HEK293T (cell line): Measurements from ENCODE around the gene PAPSS1.

Source experiments
- BHLHE40 ChIP-seq: fragments of 450-650 bp; IDR thresholded peaks from 2 replicates; pipeline ENCODE4 v1.6.1; 2016; ENCODE audit warnings: mild to moderate bottlenecking, moderate library complexity, borderline replicate concordance
- ELF4 ChIP-seq: fragments of 450-650 bp; IDR thresholded peaks from 2 replicates; pipeline ENCODE4 v1.6.1; 2017; ENCODE audit warnings: antibody characterized with exemption
- FOXA1 ChIP-seq: fragments of 450-650 bp; IDR thresholded peaks from 2 replicates; pipeline ENCODE4 v1.6.1; 2016; ENCODE audit warnings: mild to moderate bottlenecking
- FOXK2 ChIP-seq: fragments of 450-650 bp; IDR thresholded peaks from 2 replicates; pipeline ENCODE4 v1.6.1; 2016; ENCODE audit warnings: mild to moderate bottlenecking
- FOXM1 ChIP-seq: fragments of 450-650 bp; IDR thresholded peaks from 2 replicates; pipeline ENCODE4 v1.6.1; 2017; ENCODE audit warnings: mild to moderate bottlenecking, borderline replicate concordance
- HDGF ChIP-seq: fragments of 450-650 bp; IDR thresholded peaks from 2 replicates; pipeline ENCODE4 v1.6.1; 2017; ENCODE audit warnings: antibody characterized with exemption, borderline replicate concordance
- L3MBTL2 ChIP-seq: fragments of 450-650 bp; conservative IDR thresholded peaks from 2 replicates; pipeline ENCODE4 v1.6.1; 2016; ENCODE audit warnings: mild to moderate bottlenecking
- NFRKB ChIP-seq: fragments of 450-650 bp; IDR thresholded peaks from 2 replicates; pipeline ENCODE4 v1.6.1; 2016; ENCODE audit warnings: mild to moderate bottlenecking, moderate library complexity
- SP1 ChIP-seq: fragments of 450-650 bp; IDR thresholded peaks from 2 replicates; pipeline ENCODE4 v1.6.1; 2017
- SUZ12 ChIP-seq: fragments of 450-650 bp; IDR thresholded peaks from 2 replicates; pipeline ENCODE4 v1.6.1; 2016; ENCODE audit warnings: mild to moderate bottlenecking
- TARDBP ChIP-seq: fragments of 450-650 bp; IDR thresholded peaks from 2 replicates; pipeline ENCODE4 v1.6.1; 2016
- ZNF384 ChIP-seq: fragments of 450-650 bp; IDR thresholded peaks from 2 replicates; pipeline ENCODE4 v1.6.1; 2016
- TF ChIP-seq, protein P1 (sequence below): fragments of 450-650 bp; IDR thresholded peaks from 2 replicates; pipeline ENCODE4 v1.6.1; 2016

DNA sequence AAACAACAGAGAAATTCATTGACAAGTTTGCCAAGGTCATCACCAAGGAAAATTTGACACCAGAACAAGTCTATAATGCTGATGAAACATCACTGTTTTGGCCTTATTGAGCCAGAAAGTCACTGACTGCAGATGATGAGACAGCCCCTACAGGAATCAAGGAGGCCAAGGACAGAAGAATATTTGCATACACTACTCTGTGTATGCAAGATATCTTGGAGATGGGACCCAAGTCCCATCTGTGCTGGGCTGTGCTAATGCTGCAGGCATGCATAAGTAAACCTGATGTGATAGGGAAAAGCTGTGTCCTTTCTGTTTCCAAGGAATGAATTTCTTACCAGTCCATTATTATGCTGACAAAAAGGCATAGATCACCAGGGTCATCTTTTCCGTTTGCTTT lies 126.8 kb downstream of the PAPSS1 start:
- TF ChIP-seq BHLHE40 (no peak), HDGF (no peak), ELF4 (no peak), SP1 (no peak), SUZ12 (no peak), ZNF384 (no peak), FOXM1 (no peak), FOXA1 (no peak), FOXK2 (no peak), TARDBP (no peak), NFRKB (no peak), L3MBTL2 (no peak)
- TF ChIP-seq, protein P1, sequence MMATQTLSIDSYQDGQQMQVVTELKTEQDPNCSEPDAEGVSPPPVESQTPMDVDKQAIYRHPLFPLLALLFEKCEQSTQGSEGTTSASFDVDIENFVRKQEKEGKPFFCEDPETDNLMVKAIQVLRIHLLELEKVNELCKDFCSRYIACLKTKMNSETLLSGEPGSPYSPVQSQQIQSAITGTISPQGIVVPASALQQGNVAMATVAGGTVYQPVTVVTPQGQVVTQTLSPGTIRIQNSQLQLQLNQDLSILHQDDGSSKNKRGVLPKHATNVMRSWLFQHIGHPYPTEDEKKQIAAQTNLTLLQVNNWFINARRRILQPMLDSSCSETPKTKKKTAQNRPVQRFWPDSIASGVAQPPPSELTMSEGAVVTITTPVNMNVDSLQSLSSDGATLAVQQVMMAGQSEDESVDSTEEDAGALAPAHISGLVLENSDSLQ: no peak
